H1 (cell line): ENCODE measurements around the gene PAX8. TPM values are rescaled to one million over a fixed set of nuclear protein-coding genes. Genes with fewer than 3 reads are reported as not detected.

Experiments used
- CTCF ChIA-PET: fragments of 300-600 bp; sonication (Branson Sonifier 250); formaldehyde crosslinking; loops from one replicate; lab custom pipeline; 2021; ENCODE audit not compliant: partially characterized antibody; lab: Charles Lee
- POLR2A ChIA-PET: fragments of 300-600 bp; sonication (Branson Sonifier 250); formaldehyde crosslinking; loops from one replicate; lab custom pipeline; 2021; ENCODE audit warnings: inconsistent platforms; ENCODE audit not compliant: partially characterized antibody; lab: Charles Lee
- DNase-seq, 2 experiments: peaks; one replicate each; pipeline versions ENCODE4 v3.0.0 to v3.0.0-alpha.2; 2010 to 2022; ENCODE audit warnings: low spot score in 2 of 2, low read depth in 1 of 2, mixed read lengths in 1 of 2
- FAIRE-seq: peaks from 2 replicates; lab custom pipeline; 2011; peaks lifted over from hg19 to GRCh38; lab: Jason Lieb, UNC
- H2AFZ ChIP-seq: 2 replicates; pipeline ENCODE4 v1.8.1; 2012; ENCODE audit warnings: low read length, inconsistent platforms
- H2AK5ac ChIP-seq: 2 replicates; pipeline ENCODE4 v1.6.1; 2013; ENCODE audit warnings: low read depth, low read length
- H2BK120ac ChIP-seq: replicated peaks from 2 replicates; pipeline ENCODE3; 2013; ENCODE audit warnings: low read depth, low read length, inconsistent platforms
- H2BK12ac ChIP-seq: 2 replicates; pipeline ENCODE4 v1.6.1; 2013; ENCODE audit warnings: low read depth, low read length
- H2BK15ac ChIP-seq: 2 replicates; pipeline ENCODE4 v1.6.1; 2013; ENCODE audit warnings: low read length
- H2BK20ac ChIP-seq: 2 replicates; pipeline ENCODE4 v1.6.1; 2013; ENCODE audit warnings: low read length
- H2BK5ac ChIP-seq: 2 replicates; pipeline ENCODE4 v1.6.1; 2013; ENCODE audit warnings: low read depth, low read length
- H3K14ac ChIP-seq: 2 replicates; pipeline ENCODE4 v1.6.1; 2013; ENCODE audit warnings: inconsistent platforms; ENCODE audit not compliant: insufficient read length
- H3K18ac ChIP-seq: 2 replicates; pipeline ENCODE4 v1.6.1; 2013; ENCODE audit warnings: low read length; ENCODE audit errors: extremely low read depth
- H3K23ac ChIP-seq: 2 replicates; pipeline ENCODE4 v1.6.1; 2013; ENCODE audit warnings: inconsistent platforms; ENCODE audit not compliant: insufficient read length
- H3K23me2 ChIP-seq: 2 replicates; pipeline ENCODE4 v1.6.1; 2013; ENCODE audit warnings: low read depth, low read length
- H3K27ac ChIP-seq: 2 replicates; pipeline ENCODE4 v1.6.1; 2011; ENCODE audit warnings: low read depth, low read length, inconsistent platforms
- H3K27me3 ChIP-seq, 4 experiments: replicated peaks in 1 of 4; 1 replicate in 1 of 4; 2 replicates in 3 of 4; pipeline versions ENCODE4 v1.6.1 to v1.8.1; 2011 to 2013; ENCODE audit warnings: low read length in 3 of 4, mild to moderate bottlenecking in 3 of 4, inconsistent platforms in 2 of 4, mixed read lengths in 2 of 4, moderate library complexity in 1 of 4; ENCODE audit not compliant: control insufficient read depth in 3 of 4, insufficient read depth in 3 of 4; ENCODE audit errors: extremely low read depth in 1 of 4
- H3K36me3 ChIP-seq, 4 experiments: 2 replicates each; pipeline versions ENCODE4 v1.6.1 to v1.8.1; 2011 to 2013; ENCODE audit warnings: mild to moderate bottlenecking in 4 of 4, low read length in 3 of 4, moderate library complexity in 2 of 4, control low read depth in 1 of 4, inconsistent platforms in 1 of 4; ENCODE audit not compliant: insufficient read depth in 4 of 4, control insufficient read depth in 2 of 4
- H3K4ac ChIP-seq: replicated peaks from 2 replicates; pipeline ENCODE3; 2013; ENCODE audit warnings: low read length, low read depth, mixed read lengths, inconsistent platforms; ENCODE audit not compliant: insufficient read length
- H3K4me1 ChIP-seq, 4 experiments: replicated peaks in 1 of 4; 1 replicate in 1 of 4; 2 replicates in 3 of 4; pipeline versions ENCODE4 v1.6.1 to v1.8.1; 2011 to 2013; ENCODE audit warnings: low read length in 3 of 4, inconsistent platforms in 2 of 4, mixed read lengths in 1 of 4; ENCODE audit not compliant: insufficient read depth in 4 of 4, control insufficient read depth in 3 of 4
- H3K4me2 ChIP-seq, 2 experiments: 2 replicates each; pipeline versions ENCODE4 v1.6.1 to v1.8.1; 2011 to 2013; ENCODE audit warnings: low read depth in 2 of 2, low read length in 2 of 2, control low read depth in 1 of 2, inconsistent platforms in 1 of 2, mild to moderate bottlenecking in 1 of 2; ENCODE audit not compliant: insufficient read depth in 1 of 2
- H3K4me3 ChIP-seq, 4 experiments: fragments of 200-600, 300-600 bp in 1 of 4; sonication (generic), shearing (Covaris generic), sonication (Bioruptor Twin) in 1 of 4; 2 replicates each; pipeline versions ENCODE4 v1.5.1 to v1.8.1; 2011 to 2016; ENCODE audit warnings: low read length in 4 of 4, low read depth in 3 of 4, control low read depth in 2 of 4, inconsistent platforms in 2 of 4, mild to moderate bottlenecking in 2 of 4, mixed read lengths in 1 of 4, moderate library complexity in 1 of 4; ENCODE audit not compliant: insufficient read depth in 2 of 4; ENCODE audit errors: extremely low read depth in 1 of 4
- H3K56ac ChIP-seq: replicated peaks from 2 replicates; pipeline ENCODE3; 2013; ENCODE audit warnings: low read depth, mild to moderate bottlenecking, mixed read lengths, low read length, inconsistent platforms; ENCODE audit not compliant: insufficient read length
- H3K79me1 ChIP-seq: 2 replicates; pipeline ENCODE4 v1.6.1; 2013; ENCODE audit warnings: low read depth, low read length, control low read depth
- H3K79me2 ChIP-seq, 2 experiments: 2 replicates each; pipeline versions ENCODE4 v1.6.1 to v1.8.1; 2012 to 2013; ENCODE audit warnings: low read length in 2 of 2, mild to moderate bottlenecking in 2 of 2, inconsistent platforms in 1 of 2; ENCODE audit not compliant: insufficient read depth in 2 of 2, control insufficient read depth in 1 of 2
- H3K9ac ChIP-seq, 4 experiments: replicated peaks in 1 of 4; 1 replicate in 1 of 4; 2 replicates in 3 of 4; pipeline versions ENCODE4 v1.6.1 to v1.8.1; 2011 to 2013; ENCODE audit warnings: low read depth in 3 of 4, low read length in 3 of 4, control low read depth in 2 of 4, mild to moderate bottlenecking in 2 of 4, moderate library complexity in 2 of 4, inconsistent platforms in 1 of 4; ENCODE audit errors: extremely low read depth in 1 of 4
- H3K9me3 ChIP-seq, 2 experiments: 2 replicates each; pipeline versions ENCODE4 v1.6.1 to v1.8.1; 2012 to 2013; ENCODE audit warnings: mild to moderate bottlenecking in 2 of 2, moderate library complexity in 2 of 2, control low read depth in 1 of 2, inconsistent platforms in 1 of 2, low read depth in 1 of 2, low read length in 1 of 2, mixed read lengths in 1 of 2; ENCODE audit not compliant: insufficient read depth in 2 of 2
- H4K20me1 ChIP-seq, 2 experiments: replicated peaks in 1 of 2; 2 replicates each; pipeline versions ENCODE3 to v1.8.1; 2011 to 2013; ENCODE audit warnings: inconsistent platforms in 2 of 2, low read length in 2 of 2, mild to moderate bottlenecking in 1 of 2; ENCODE audit not compliant: insufficient read depth in 2 of 2, control insufficient read depth in 1 of 2
- H4K5ac ChIP-seq: 2 replicates; pipeline ENCODE4 v1.6.1; 2013; ENCODE audit warnings: low read length, low read depth, mixed read lengths, inconsistent platforms; ENCODE audit not compliant: insufficient read length
- H4K8ac ChIP-seq: 2 replicates; pipeline ENCODE4 v1.8.0; 2013; ENCODE audit warnings: mild to moderate bottlenecking, moderate library complexity, low read length, inconsistent platforms; ENCODE audit not compliant: insufficient read depth; ENCODE audit errors: extremely low read depth
- H4K91ac ChIP-seq: replicated peaks from 2 replicates; pipeline ENCODE3; 2013; ENCODE audit warnings: low read length, mixed read lengths, inconsistent platforms; ENCODE audit not compliant: insufficient read length
- CHD1 ChIP-seq: IDR thresholded peaks from 2 replicates; pipeline ENCODE4 v1.6.1; 2012; ENCODE audit warnings: low read depth, low read length, improper control_type of control experiment
- FOSL1 ChIP-seq: IDR thresholded peaks from 2 replicates; pipeline ENCODE4 v1.6.1; 2011; ENCODE audit warnings: mild to moderate bottlenecking, low read depth, low read length, moderate library complexity; ENCODE audit not compliant: insufficient read depth
- MAFK ChIP-seq: IDR thresholded peaks from 2 replicates; pipeline ENCODE4 v1.6.1; 2012; ENCODE audit warnings: low read depth, mild to moderate bottlenecking, improper control_type of control experiment, low read length
- POLR2A ChIP-seq, 2 experiments: IDR thresholded peaks; 1 replicate in 1 of 2; 2 replicates in 1 of 2; pipeline ENCODE4 v1.6.1; 2011; ENCODE audit warnings: low read depth in 2 of 2, low read length in 2 of 2, mild to moderate bottlenecking in 2 of 2; ENCODE audit errors: control extremely low read depth in 1 of 2
- RAD21 ChIP-seq, 2 experiments: IDR thresholded peaks in 1 of 2; conservative IDR thresholded peaks in 1 of 2; 2 replicates each; pipeline ENCODE4 v1.6.1; 2011; ENCODE audit warnings: low read depth in 2 of 2, low read length in 2 of 2, improper control_type of control experiment in 1 of 2, inconsistent platforms in 1 of 2, mild to moderate bottlenecking in 1 of 2, moderate library complexity in 1 of 2
- SIN3A ChIP-seq, 2 experiments: IDR thresholded peaks in 1 of 2; conservative IDR thresholded peaks in 1 of 2; 2 replicates each; pipeline ENCODE4 v1.6.1; 2011 to 2012; ENCODE audit warnings: low read length in 2 of 2, improper control_type of control experiment in 1 of 2, low read depth in 1 of 2, mild to moderate bottlenecking in 1 of 2
- SRF ChIP-seq: IDR thresholded peaks from 2 replicates; pipeline ENCODE4 v1.6.1; 2011; ENCODE audit warnings: mild to moderate bottlenecking, low read depth, low read length, moderate library complexity
- TEAD4 ChIP-seq: IDR thresholded peaks from 2 replicates; pipeline ENCODE4 v1.6.1; 2012; ENCODE audit warnings: low read depth, low read length, inconsistent platforms, mixed read lengths
- WGBS, 2 experiments: shearing (Covaris generic) in 1 of 2; methylation state at CpG; one replicate each; pipeline versions ENCODE4 v1.1.6 to v1.1.7; 2013 to 2015; ENCODE audit warnings: low lambda C conversion rate in 2 of 2, mixed read lengths in 2 of 2, inconsistent platforms in 1 of 2, low coverage in 1 of 2, missing lambda C conversion rate in 1 of 2; ENCODE audit not compliant: insufficient replicate concordance in 2 of 2, insufficient coverage in 1 of 2, insufficient read length in 1 of 2; ENCODE audit errors: extremely low coverage in 1 of 2, missing lambda C conversion rate in 1 of 2; 5-methylcytosine and 5-hydroxymethylcytosine counted together
- polyA plus RNA-seq, 7 experiments: library from polyadenylated mRNA; depleted of rRNA in 3 of 7; stranded (reverse) in 5 of 7; unstranded in 2 of 7; fragments of >200 nt in 5 of 7; fragments of 200-250 nt in 2 of 7; gene quantifications; 1 replicate in 5 of 7; 2 replicates in 1 of 7; 4 replicates in 1 of 7; pipeline versions ENCODE4 v1.2.1 to v1.2.3, GENCODE V29; 2011 to 2013; ENCODE audit warnings: missing spikeins in 2 of 7, mixed read lengths in 2 of 7
- total RNA-seq: library from RNA; stranded (reverse); fragmentation: NEBNext Ultra II Directional; extraction: Animal tissue kit (Norgen Biotek cat#: 25700); gene quantifications from 2 replicates; pipeline ENCODE4 v1.2.1, GENCODE V29; 2021

Gene PAX8
- total and polyA plus RNA-seq, 2 of the 8 experiments (the other 6 are each of a cell fraction or from before 2014, with no cell fraction given) = 0.02 TPM; not detected in 1

DNA sequence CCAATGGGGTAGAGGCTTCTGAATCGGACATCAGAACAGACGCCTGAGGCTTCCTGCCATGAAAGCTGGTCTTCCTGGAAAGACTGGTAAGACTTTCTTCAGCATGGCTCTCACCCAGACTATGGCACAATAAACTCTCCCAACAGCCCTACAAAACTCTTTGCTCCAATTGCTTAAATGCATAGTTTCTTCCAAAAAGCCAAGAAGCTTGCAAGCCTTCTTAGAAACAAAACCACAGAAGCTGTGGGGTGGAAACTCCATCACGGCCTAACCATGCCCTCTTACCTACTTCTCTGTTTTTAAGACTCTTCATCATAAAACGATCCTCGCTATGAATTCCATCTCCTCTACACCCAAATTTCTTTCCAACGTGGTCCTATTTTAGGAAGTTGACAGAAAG, 48.2 kb downstream of the PAX8 start:
- H3K79me2 ChIP-seq = no peaks in the 10 kb centered on the region
- no peak overlapping the region for H3K23ac ChIP-seq
- no peak overlapping the region for H3K56ac ChIP-seq
- H3K9me3 ChIP-seq = no peaks in the 10 kb centered on the region; a peak in 1 of 4 replicates
- H3K18ac ChIP-seq = no peak overlapping the region
- no peak overlapping the region for H2BK12ac ChIP-seq
- no peak overlapping the region for H2BK20ac ChIP-seq
- H4K5ac ChIP-seq = no peak overlapping the region
- H3K36me3 ChIP-seq = no peaks in the 10 kb centered on the region
- H3K4me2 ChIP-seq = no peak overlapping the region
- H2AFZ ChIP-seq = no peak overlapping the region
- H2BK15ac ChIP-seq = no peak overlapping the region
- no peak for DNase-seq
- no peak overlapping the region for H2AK5ac ChIP-seq
- H4K8ac ChIP-seq = no peak overlapping the region
- no peak overlapping the region for H3K9ac ChIP-seq
- H3K4ac ChIP-seq = no peak overlapping the region
- POLR2A ChIA-PET = no interaction called here
- H4K20me1 ChIP-seq = no peaks in the 10 kb centered on the region
- H3K27me3 ChIP-seq = no peaks in the 10 kb centered on the region
- no peak overlapping the region for H2BK5ac ChIP-seq
- no peak for FAIRE-seq
- no peak overlapping the region for H3K14ac ChIP-seq
- H4K91ac ChIP-seq = no peak overlapping the region
- H3K23me2 ChIP-seq = no peaks in the 10 kb centered on the region
- TF ChIP-seq CHD1 (no peak), FOSL1 (no peak), TEAD4 (no peak), RAD21 (IDR thresholded peaks at IDR 0.05 in 1 of 2, conservative IDR thresholded peaks at IDR 0.05 in 1 of 2; ENCODE audit: low read depth in 2 of 2, low read length in 2 of 2) (no peak), POLR2A (IDR thresholded peaks at IDR 0.05; ENCODE audit: control extremely low read depth in 1 of 2, low read depth in 2 of 2, low read length in 2 of 2) (no peak), SRF (no peak), SIN3A (conservative IDR thresholded peaks at IDR 0.05 in 1 of 2, IDR thresholded peaks at IDR 0.05 in 1 of 2; ENCODE audit: low read depth in 1 of 2, low read length in 2 of 2) (no peak), MAFK (no peak)
- TF ChIP-seq, all 59 proteins: peak for 0
- 83 to 100% methylated on average over 2 to 6 of the region's 6 CpGs for WGBS, 2 experiments
- no peak overlapping the region for H2BK120ac ChIP-seq
- H3K27ac ChIP-seq = no peak overlapping the region
- peaks cover 0 to 5% (median 3%) of the 10 kb centered on the region in 4 experiments; a peak in 4 of 7 replicates for H3K4me1 ChIP-seq
- no peaks in the 10 kb centered on the region for H3K79me1 ChIP-seq
- CTCF ChIA-PET = interaction anchor here (1.2 to 4.6 kb wide), 6 partner anchors 9 to 39 kb away, joined by 3 to 28 read pairs (median 4); no protein-coding TSS in a partner anchor
- no peak overlapping the region for H3K4me3 ChIP-seq
